SU-DHL-6 (cell line): ENCODE measurements around the gene NUP210L.

Source experiments
- H2AFZ ChIP-seq: fragments of 200-600 bp; sonication (generic); 2 replicates; pipeline ENCODE4 v1.6.1; 2014; ENCODE audit warnings: low read depth, mild to moderate bottlenecking, moderate library complexity, mixed read lengths, antibody characterized with exemption, low read length; ENCODE audit not compliant: severe bottlenecking
- H3F3A ChIP-seq: fragments of 200-600 bp; shearing (Covaris generic); 2 replicates; pipeline ENCODE4 v1.6.0; 2016; ENCODE audit warnings: antibody characterized with exemption, mild to moderate bottlenecking; ENCODE audit not compliant: insufficient read depth
- H3K27ac ChIP-seq: fragments of 200-600 bp; sonication (generic); 2 replicates; pipeline ENCODE4 v1.5.1; 2016; ENCODE audit warnings: low read depth, mild to moderate bottlenecking, low read length, moderate library complexity, mixed read lengths
- H3K27me3 ChIP-seq: fragments of 200-600 bp; sonication (generic), shearing (Covaris generic); 2 replicates; pipeline ENCODE4 v1.6.0; 2014; ENCODE audit warnings: mild to moderate bottlenecking, low read length
- H3K36me3 ChIP-seq: fragments of 200-600 bp; sonication (generic); 2 replicates; pipeline ENCODE4 v1.6.1; 2014; ENCODE audit warnings: mild to moderate bottlenecking, low read length, mixed read lengths
- H3K4me2 ChIP-seq: fragments of 300-600, 200-600 bp; shearing (Covaris generic), sonication (generic); 2 replicates; pipeline ENCODE4 v1.6.0; 2014; ENCODE audit warnings: low read length, low read depth, mild to moderate bottlenecking; ENCODE audit not compliant: poor library complexity, severe bottlenecking
- H3K4me3 ChIP-seq: fragments of 200-600 bp; sonication (generic); 2 replicates; pipeline ENCODE4 v1.5.1; 2014; ENCODE audit warnings: antibody characterized with exemption, low read length, mild to moderate bottlenecking, mixed read lengths; ENCODE audit not compliant: insufficient read depth, poor library complexity, severe bottlenecking
- H3K79me2 ChIP-seq: fragments of 200-600 bp; sonication (generic); 2 replicates; pipeline ENCODE4 v1.6.1; 2014; ENCODE audit warnings: mild to moderate bottlenecking, low read length, moderate library complexity; ENCODE audit not compliant: insufficient read depth
- H3K9ac ChIP-seq: fragments of 200-600 bp; sonication (generic); 2 replicates; pipeline ENCODE4 v1.7.0; 2014; ENCODE audit warnings: mild to moderate bottlenecking, low read length
- H3K9me2 ChIP-seq: fragments of 200-600 bp; sonication (generic); replicated peaks from 2 replicates; pipeline ENCODE4 v1.6.1; 2014; ENCODE audit warnings: low read length; ENCODE audit not compliant: insufficient read depth
- H3K9me3 ChIP-seq: fragments of 200-600 bp; sonication (generic); 2 replicates; pipeline ENCODE4 v1.6.1; 2014; ENCODE audit warnings: low read length, mixed read lengths; ENCODE audit not compliant: insufficient read depth
- H4K20me1 ChIP-seq: fragments of 200-600 bp; sonication (generic); 2 replicates; pipeline ENCODE4 v1.6.1; 2014; ENCODE audit warnings: low read depth, mild to moderate bottlenecking, antibody characterized with exemption, low read length, moderate library complexity, mixed read lengths
- CTCF ChIP-seq: fragments of 200-600 bp; sonication (generic); IDR thresholded peaks from one replicate; pipeline ENCODE4 v1.5.1; 2017; ENCODE audit warnings: antibody characterized with exemption, mild to moderate bottlenecking, low read length, moderate library complexity; ENCODE audit not compliant: insufficient read depth, poor library complexity, severe bottlenecking
- EZH2phosphoT487 ChIP-seq: fragments of 200-600 bp; sonication (generic), shearing (Covaris generic); conservative IDR thresholded peaks from 2 replicates; pipeline ENCODE4 v1.6.1; 2018; ENCODE audit warnings: mild to moderate bottlenecking, antibody characterized with exemption, low read length, moderate library complexity, mixed read lengths

The NUP210L gene

GRCh38 chr1:154154534-154155191 is at the start of gene NUP210L:
TSS of gene NUP210L (minus strand) at chr1:154155073.
- Histone ChIP-seq H3F3A (peaks cover 6% of the 10 kb centered on the region; the same call in 1 of the 2 replicates), H4K20me1 (no peaks in the 10 kb centered on the region), H3K4me2 (no peak within 1 kb of the TSS), H3K9ac (no peak within 1 kb of the TSS), H3K27ac (no peak within 1 kb of the TSS), H3K79me2 (no peaks in the 10 kb centered on the region), H3K9me3 (no peaks in the 10 kb centered on the region), H3K9me2 (no peaks in the 10 kb centered on the region), H2AFZ (no peak within 1 kb of the TSS), H3K36me3 (peaks cover 9% of the 10 kb centered on the region; the same call in 1 of the 2 replicates), H3K4me3 (no peak within 1 kb of the TSS), H3K27me3 (no peaks in the 10 kb centered on the region)
- no peak for TF ChIP-seq CTCF
- TF ChIP-seq EZH2phosphoT487: no peak

- H3K9ac ChIP-seq: no peak overlapping the region
- H3K9me2 ChIP-seq: no peaks in the 10 kb centered on the region
- no peaks in the 10 kb centered on the region for H3K36me3 ChIP-seq
- no peak overlapping the region for H3K4me3 ChIP-seq
- peak overlapping the region; percentile 42 for H2AFZ ChIP-seq
- H3K9me3 ChIP-seq: no peaks in the 10 kb centered on the region
- H3K27ac ChIP-seq: no peak overlapping the region
- H3K27me3 ChIP-seq: no peaks in the 10 kb centered on the region
- TF ChIP-seq EZH2phosphoT487 (no peak), CTCF (no peak)
- no peaks in the 10 kb centered on the region for H3K79me2 ChIP-seq
- H3K4me2 ChIP-seq: no peak overlapping the region
- no peaks in the 10 kb centered on the region for H4K20me1 ChIP-seq
- 0 out of 2 replicates have a peak, but pooled peaks cover 4% of the 10 kb centered on the region for H3F3A ChIP-seq
Observed at GRCh38 chr1:154199563-154199879, 44.6 kb upstream of the NUP210L start.

- H3K79me2 ChIP-seq: no peaks in the 10 kb centered on the region
- H3K9me3 ChIP-seq: no peaks in the 10 kb centered on the region
- no peaks in the 10 kb centered on the region for H3K36me3 ChIP-seq
- TF ChIP-seq CTCF (peak; percentile 66), EZH2phosphoT487 (no peak)
- H3K4me3 ChIP-seq: no peak overlapping the region
- H3K9me2 ChIP-seq: no peaks in the 10 kb centered on the region
- H3K27me3 ChIP-seq: no peaks in the 10 kb centered on the region
- H2AFZ ChIP-seq: peak overlapping the region; percentile 42
- no peak overlapping the region for H3K27ac ChIP-seq
- H3K4me2 ChIP-seq: peak overlapping the region; percentile 9
- H3K9ac ChIP-seq: no peak overlapping the region
- H4K20me1 ChIP-seq: no peaks in the 10 kb centered on the region
- H3F3A ChIP-seq: no peaks in the 10 kb centered on the region
Observed at GRCh38 chr1:154198756-154199562, 44.1 kb upstream of the NUP210L start.
